HFF-Myc (cell line): Measurements from ENCODE around the gene PRKCD.

ENCODE experiments used
- DNase-seq: peaks from one replicate; pipeline ENCODE4 v3.0.0-alpha.2; 2011; ENCODE audit warnings: low read depth; ENCODE audit errors: extremely low read depth
- H3K4me3 ChIP-seq: replicated peaks from 2 replicates; pipeline ENCODE4 v1.5.1; 2011; ENCODE audit warnings: low read depth, mild to moderate bottlenecking, control low read depth, low read length
- TF ChIP-seq, protein P1 (sequence below): IDR thresholded peaks from 2 replicates; pipeline ENCODE4 v1.5.1; 2012; ENCODE audit warnings: mild to moderate bottlenecking, low read depth, low read length, control low read depth; ENCODE audit errors: missing control alignments

The PRKCD gene

DNA sequence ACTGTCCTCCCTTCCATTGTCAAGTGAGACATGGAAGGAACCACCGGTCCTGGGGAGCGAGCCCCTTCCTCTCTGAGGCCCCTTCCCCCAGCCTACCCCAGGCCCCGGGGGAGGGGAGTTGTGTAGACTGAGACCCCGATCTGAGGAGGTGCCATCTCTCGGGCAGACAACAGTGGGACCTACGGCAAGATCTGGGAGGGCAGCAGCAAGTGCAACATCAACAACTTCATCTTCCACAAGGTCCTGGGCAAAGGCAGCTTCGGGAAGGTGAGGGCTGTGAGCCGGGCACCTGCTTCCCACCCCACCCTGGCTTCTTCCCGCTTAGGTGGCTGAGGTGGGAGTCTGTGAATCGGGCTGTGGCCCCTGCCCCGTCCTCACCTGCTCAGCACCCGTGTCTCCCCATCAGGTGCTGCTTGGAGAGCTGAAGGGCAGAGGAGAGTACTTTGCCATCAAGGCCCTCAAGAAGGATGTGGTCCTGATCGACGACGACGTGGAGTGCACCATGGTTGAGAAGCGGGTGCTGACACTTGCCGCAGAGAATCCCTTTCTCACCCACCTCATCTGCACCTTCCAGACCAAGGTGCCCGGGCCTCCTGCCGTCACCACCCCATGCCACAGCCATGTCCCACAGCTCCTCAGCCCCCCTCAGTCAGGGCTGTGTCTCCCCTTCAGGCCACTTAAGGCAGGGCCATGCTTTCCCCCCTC, 24.9 kb downstream of the PRKCD start:
- no peak for DNase-seq
- no peak overlapping the region for H3K4me3 ChIP-seq
- TF ChIP-seq, protein P1, sequence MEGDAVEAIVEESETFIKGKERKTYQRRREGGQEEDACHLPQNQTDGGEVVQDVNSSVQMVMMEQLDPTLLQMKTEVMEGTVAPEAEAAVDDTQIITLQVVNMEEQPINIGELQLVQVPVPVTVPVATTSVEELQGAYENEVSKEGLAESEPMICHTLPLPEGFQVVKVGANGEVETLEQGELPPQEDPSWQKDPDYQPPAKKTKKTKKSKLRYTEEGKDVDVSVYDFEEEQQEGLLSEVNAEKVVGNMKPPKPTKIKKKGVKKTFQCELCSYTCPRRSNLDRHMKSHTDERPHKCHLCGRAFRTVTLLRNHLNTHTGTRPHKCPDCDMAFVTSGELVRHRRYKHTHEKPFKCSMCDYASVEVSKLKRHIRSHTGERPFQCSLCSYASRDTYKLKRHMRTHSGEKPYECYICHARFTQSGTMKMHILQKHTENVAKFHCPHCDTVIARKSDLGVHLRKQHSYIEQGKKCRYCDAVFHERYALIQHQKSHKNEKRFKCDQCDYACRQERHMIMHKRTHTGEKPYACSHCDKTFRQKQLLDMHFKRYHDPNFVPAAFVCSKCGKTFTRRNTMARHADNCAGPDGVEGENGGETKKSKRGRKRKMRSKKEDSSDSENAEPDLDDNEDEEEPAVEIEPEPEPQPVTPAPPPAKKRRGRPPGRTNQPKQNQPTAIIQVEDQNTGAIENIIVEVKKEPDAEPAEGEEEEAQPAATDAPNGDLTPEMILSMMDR, result no peak

- no peak overlapping the region for H3K4me3 ChIP-seq
- DNase-seq, result no peak
- TF ChIP-seq, protein P1, result no peak
Measured at GRCh38 chr3:53186726-53187125, 25.7 kb downstream of the PRKCD start.

GRCh38 chr3:53187430-53187829, 26.4 kb downstream of the PRKCD start:
- TF ChIP-seq, protein P1, result no peak
- DNase-seq, result no peak

GRCh38 chr3:53188136-53188685, 27.2 kb downstream of the PRKCD start:
- H3K4me3 ChIP-seq, result no peak overlapping the region
- DNase-seq, result no peak
- TF ChIP-seq, protein P1, result no peak

More at GRCh38 chr3:53187430-53187829, 26.4 kb downstream of the PRKCD start:
- H3K4me3 ChIP-seq, result no peak overlapping the region

- TF ChIP-seq, protein P1, result no peak
- DNase-seq, result no peak
- H3K4me3 ChIP-seq, result no peak overlapping the region
Measured at GRCh38 chr3:53188720-53189119, 27.7 kb downstream of the PRKCD start.

DNA sequence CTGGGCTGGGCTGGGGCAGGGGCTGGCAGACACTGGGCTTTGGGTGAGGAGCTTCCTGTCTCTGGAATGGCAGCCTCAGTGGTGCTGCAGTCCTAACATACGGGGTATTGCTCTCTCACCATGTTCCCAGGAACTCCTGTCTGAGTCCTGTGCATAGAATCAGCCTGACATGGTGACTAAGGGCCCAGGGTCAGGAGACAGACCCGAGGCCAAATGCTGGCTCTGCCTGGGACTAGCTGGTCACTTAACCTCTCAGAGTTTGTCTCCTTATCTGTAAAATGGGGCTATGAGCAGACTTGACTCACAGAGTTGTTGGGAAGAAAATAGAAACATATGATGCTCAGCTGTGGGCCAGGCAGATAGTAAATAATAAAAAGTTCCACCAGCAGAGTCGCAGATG, 28.3 kb downstream of the PRKCD start:
- no peak for DNase-seq
- no peak overlapping the region for H3K4me3 ChIP-seq
- TF ChIP-seq, protein P1, result no peak
